ENCODE measurements around the gene TMC3.
"Not testable (repeated sequence)": the region's sequence is repeated elsewhere in the genome, so short reads cannot be mapped to it uniquely, and the experiment has no call there.

Gene TMC3

DNA sequence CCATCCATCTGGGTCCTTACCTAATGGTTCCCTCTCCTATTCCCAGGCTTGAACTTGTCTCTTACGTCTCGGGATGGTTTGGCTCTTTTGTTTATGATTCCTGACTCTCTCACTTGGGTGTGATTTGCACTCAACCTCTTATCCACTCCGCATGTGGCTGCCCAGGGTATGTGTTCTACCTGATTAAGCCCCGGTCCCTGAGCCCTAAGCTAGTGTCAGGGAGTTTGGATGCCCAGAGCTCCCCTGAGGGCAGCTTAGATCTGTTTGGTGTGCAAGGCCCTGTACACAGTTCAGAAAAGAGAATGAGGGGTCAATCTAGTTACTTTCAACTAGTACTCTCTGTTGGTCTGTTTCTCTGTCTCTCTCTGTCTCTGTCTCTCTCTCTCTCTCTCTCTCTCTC lies 34.2 kb downstream of the TMC3 start:
- Mint-ChIP-seq H3K9me3 (no peaks in the 10 kb centered on the region), H3K36me3 (no peaks in the 10 kb centered on the region), H3K27ac (no peak overlapping the region), H3K27me3 (no peaks in the 10 kb centered on the region), H3K4me1 (peaks cover 11% of the 10 kb centered on the region), H3K4me3 (no peak overlapping the region)
- no peak for ATAC-seq

DNA sequence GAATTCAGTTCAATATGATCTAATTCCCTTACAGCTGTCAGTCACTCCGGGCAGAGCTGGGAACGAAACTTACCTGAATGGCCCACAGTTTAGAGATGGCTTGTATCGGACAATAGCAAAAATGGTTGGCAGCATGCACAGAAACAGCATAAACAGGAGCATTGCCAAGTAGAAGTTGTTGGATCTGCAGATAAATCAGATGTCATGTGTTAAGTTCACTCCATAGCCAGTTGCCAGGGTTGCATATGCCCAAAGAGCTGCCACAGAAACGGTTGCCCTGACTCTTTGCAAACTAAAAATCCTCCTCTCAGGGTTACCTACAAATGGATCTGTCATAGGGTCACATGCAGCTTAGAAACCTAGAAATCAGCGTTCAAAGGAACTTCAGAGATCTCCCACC lies 34.7 kb downstream of the TMC3 start:
- Mint-ChIP-seq H3K27ac (no peak overlapping the region), H3K9me3 (no peaks in the 10 kb centered on the region), H3K36me3 (no peaks in the 10 kb centered on the region), H3K4me3 (no peak overlapping the region), H3K27me3 (no peaks in the 10 kb centered on the region), H3K4me1 (peaks cover 11% of the 10 kb centered on the region)
- ATAC-seq, result no peak

DNA sequence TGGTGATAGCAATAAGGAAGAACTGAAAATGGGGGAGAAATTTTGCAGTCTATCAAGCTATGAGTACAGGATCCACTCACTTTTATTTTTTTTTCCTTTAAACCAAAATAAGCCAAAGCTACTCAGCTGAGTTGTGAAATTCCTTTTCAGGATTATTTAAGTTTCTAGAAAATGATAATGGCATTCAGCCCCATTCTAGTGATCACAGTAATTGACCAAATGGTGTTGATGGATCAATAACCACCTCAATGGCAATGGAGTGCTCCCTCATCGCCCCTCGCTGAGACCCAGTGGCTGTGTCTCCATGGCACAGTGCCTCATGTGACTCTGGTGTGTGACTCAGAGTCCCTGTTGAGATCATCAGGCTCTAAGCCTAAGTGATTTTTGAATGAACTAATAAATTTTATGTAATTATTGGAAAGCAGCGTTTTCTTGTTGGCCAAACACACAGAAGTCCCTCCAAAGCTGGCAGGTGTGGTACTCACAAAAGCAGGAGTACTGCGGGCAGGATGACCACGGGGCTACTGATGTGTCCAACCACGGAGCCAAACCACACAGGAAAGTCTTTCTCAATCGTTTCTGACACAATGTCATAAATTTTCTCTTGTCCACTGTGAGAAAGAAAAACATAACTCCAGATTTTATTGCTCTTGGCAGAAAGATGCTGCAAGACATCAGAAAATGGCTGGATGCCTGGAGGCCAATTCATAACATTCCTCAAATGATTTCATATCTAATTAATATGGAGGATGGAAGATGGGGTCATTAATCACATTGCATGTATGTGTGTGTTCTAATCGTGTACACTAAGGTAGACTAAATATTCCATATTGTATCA lies 35.6 kb downstream of the TMC3 start:
- Mint-ChIP-seq H3K4me3 (no peak overlapping the region), H3K27me3 (no peaks in the 10 kb centered on the region), H3K36me3 (no peaks in the 10 kb centered on the region), H3K27ac (no peak overlapping the region), H3K4me1 (peaks cover 11% of the 10 kb centered on the region), H3K9me3 (no peaks in the 10 kb centered on the region)
- no peak for ATAC-seq

DNA sequence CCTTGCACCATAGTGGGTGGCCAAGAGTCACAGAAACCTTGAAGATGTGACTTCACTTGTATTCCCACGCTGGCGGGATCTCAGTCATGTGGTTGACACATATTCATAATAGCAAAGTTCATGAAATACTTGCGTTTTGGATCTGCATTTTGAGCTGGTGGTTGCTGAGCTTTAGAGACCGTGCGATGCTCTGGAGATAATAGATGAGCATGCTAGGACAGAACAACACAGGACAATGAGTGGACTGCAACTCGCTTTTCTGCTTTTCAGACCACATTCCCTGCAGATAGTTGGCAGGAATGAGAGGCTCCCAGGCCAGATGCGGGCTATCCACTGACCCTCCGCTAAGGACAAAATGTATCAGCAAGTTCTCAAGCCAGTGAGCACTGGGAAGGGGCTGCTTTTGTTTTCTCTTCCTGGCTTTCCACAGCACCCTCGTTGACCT lies 36.3 kb downstream of the TMC3 start:
- Mint-ChIP-seq H3K36me3 (no peaks in the 10 kb centered on the region), H3K4me3 (no peak overlapping the region), H3K4me1 (peaks cover 11% of the 10 kb centered on the region), H3K27ac (no peak overlapping the region), H3K9me3 (no peaks in the 10 kb centered on the region), H3K27me3 (no peaks in the 10 kb centered on the region)
- ATAC-seq, result no peak

DNA sequence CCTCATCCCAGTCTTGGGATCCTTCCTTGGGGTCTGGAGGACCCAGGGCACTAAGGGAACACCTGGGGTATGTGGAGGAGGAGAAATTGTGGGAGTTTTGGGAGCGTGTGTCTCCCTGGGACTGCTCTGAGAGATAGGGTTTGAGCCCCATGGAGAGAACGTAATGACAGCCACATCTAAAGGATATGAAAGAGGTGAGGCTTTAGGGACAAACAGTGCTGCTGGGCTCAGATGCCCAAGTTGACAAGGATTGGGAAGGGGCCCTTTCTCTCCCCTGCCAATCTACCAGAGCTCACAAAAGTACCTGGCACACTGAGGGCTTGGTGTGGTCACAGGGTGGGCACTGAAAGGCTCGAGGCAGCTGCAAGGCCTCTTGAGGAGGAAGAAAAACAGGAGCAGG lies 36.8 kb downstream of the TMC3 start:
- ATAC-seq, result no peak
- Mint-ChIP-seq H3K4me1 (peaks cover 11% of the 10 kb centered on the region), H3K27ac (peak overlapping the region; percentile 17)

DNA sequence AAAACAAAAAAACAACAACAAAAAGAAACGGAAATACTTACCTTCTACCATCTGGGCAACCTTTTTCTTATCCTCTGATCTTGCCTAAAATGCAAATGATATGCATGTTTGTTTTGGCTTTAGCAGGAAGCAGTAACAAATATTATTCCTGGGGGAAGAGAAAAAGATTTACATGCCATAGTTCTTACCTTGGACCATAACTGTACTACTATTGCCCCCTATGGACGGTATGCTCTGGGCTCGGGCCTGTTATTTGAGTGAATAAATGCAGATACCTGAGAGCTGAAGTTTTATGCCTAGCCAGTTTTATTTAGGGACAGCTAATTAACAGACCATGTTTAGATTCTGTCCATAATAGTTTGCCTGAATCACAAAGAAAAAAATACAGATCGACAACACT lies 37.4 kb downstream of the TMC3 start:
- H3K36me3 Mint-ChIP-seq, result no peaks in the 10 kb centered on the region
- H3K27me3 Mint-ChIP-seq, result no peaks in the 10 kb centered on the region
- H3K9me3 Mint-ChIP-seq, result no peaks in the 10 kb centered on the region
- no peak overlapping the region for H3K4me3 Mint-ChIP-seq
- H3K4me1 Mint-ChIP-seq, result peaks cover 11% of the 10 kb centered on the region
- peak overlapping the region; percentile 17 for H3K27ac Mint-ChIP-seq
- peak; percentile 73 for ATAC-seq

More for the DNA sequence above, 36.8 kb downstream of the TMC3 start:
- no peaks in the 10 kb centered on the region for H3K9me3 Mint-ChIP-seq
- H3K27me3 Mint-ChIP-seq, result no peaks in the 10 kb centered on the region
- H3K36me3 Mint-ChIP-seq, result no peaks in the 10 kb centered on the region
- no peak overlapping the region for H3K4me3 Mint-ChIP-seq

DNA sequence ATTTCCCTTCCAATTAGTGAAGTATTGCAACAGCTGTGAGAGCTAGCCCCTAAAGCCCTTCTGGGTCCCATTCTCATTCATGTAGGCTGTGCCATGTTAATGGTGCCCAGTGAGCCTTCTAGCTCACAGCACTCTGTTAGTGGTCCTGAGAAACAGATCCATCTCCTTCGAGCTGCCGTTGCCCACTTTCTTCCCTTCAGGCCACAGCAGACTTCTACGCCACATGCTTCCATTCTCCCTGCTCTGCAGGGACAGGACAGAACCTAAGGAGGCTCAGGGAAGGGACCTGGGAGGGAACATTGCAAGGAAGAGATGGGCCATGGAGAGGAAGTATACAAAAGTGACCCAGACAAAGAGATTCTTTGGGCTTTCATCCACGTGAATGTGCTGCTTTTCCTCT lies 38.4 kb downstream of the TMC3 start:
- H3K4me1 Mint-ChIP-seq, result peaks cover 11% of the 10 kb centered on the region
- H3K4me3 Mint-ChIP-seq, result no peak overlapping the region
- no peaks in the 10 kb centered on the region for H3K27me3 Mint-ChIP-seq
- no peak for ATAC-seq
- no peak overlapping the region for H3K27ac Mint-ChIP-seq
- no peaks in the 10 kb centered on the region for H3K9me3 Mint-ChIP-seq
- no peaks in the 10 kb centered on the region for H3K36me3 Mint-ChIP-seq

DNA sequence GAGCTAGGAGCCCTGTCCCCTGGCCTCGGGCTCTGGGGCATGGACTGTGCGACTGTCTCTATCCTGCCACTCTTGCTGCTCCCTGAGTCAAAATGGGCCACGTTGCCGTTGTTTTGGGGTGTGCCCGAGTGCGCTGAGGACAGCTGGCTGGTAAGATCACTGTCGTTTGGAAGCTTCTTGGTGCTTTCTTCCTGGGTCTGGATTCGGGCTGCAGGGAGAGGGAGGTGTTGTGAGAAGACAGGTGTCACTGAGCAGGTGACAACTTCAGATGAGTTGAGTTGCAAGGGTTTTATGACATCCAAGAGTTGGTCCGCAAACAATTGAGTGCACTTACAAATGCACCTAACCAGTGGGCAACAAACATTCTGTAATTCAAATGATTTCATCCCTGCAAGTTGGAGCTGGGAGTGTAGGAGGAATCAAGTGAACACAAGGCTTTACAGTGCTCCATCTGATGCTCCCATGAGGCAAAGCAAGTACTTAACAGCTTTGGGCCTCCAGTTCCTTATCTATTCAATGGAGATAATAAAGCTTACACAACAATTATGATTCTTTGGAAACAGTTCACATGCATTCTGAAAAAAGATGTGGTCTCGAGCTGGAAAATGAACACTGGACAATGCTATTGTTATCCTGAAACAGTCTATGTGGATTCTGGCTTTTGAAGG lies 39.1 kb downstream of the TMC3 start:
- Mint-ChIP-seq H3K9me3 (no peaks in the 10 kb centered on the region), H3K36me3 (no peaks in the 10 kb centered on the region), H3K27ac (peak overlapping the region; percentile 54), H3K4me1 (peaks cover 11% of the 10 kb centered on the region), H3K4me3 (no peak overlapping the region), H3K27me3 (no peaks in the 10 kb centered on the region)
- ATAC-seq, result no peak

DNA sequence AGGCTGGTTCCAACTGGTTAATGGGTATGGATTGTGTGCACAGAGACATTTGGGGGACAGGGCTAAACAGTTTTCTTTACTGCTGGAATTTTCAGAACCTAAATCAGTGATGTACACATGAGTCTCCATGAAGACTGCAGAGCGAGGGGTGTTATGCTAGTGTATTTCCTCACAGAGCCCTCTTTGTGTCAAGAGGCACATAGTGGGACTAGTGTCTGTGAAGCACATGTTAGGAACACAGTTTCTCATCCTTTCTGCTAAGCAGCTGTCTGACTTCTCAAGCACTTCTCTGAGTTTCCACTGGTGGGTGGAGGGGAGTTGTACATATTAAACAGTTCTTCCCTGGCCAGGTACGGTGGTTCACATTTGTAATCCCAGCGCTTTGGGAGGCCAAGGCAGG lies 40.6 kb downstream of the TMC3 start:
- no peak for ATAC-seq
- no peaks in the 10 kb centered on the region for H3K36me3 Mint-ChIP-seq
- H3K4me1 Mint-ChIP-seq, result peaks cover 11% of the 10 kb centered on the region
- no peaks in the 10 kb centered on the region for H3K9me3 Mint-ChIP-seq
- no peaks in the 10 kb centered on the region for H3K27me3 Mint-ChIP-seq
- H3K27ac Mint-ChIP-seq, result peak overlapping the region; percentile 54
- no peak overlapping the region for H3K4me3 Mint-ChIP-seq

DNA sequence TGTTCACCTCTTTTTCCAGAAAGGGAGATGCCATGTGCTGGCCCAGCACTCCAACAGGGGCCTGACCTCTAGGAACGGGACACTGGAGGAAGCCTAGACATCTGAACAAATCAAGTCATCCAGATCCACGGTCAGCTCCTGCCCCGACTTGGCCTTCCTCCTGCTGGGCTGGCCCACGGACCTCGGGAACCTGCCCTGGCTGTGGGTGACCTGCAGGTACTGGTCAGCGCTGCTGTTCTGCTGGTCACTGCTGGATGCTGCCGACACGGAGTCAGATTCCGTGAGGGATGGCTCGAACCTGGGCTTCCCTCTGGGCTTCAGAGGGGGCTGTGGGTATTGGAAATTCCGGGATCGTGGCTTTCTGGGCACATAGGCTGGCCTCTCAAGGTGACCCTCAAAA lies 41.7 kb downstream of the TMC3 start:
- ATAC-seq, result no peak
- Mint-ChIP-seq H3K27ac (no peak overlapping the region), H3K27me3 (no peaks in the 10 kb centered on the region), H3K4me1 (peaks cover 11% of the 10 kb centered on the region), H3K9me3 (no peaks in the 10 kb centered on the region), H3K4me3 (no peak overlapping the region), H3K36me3 (no peaks in the 10 kb centered on the region)

DNA sequence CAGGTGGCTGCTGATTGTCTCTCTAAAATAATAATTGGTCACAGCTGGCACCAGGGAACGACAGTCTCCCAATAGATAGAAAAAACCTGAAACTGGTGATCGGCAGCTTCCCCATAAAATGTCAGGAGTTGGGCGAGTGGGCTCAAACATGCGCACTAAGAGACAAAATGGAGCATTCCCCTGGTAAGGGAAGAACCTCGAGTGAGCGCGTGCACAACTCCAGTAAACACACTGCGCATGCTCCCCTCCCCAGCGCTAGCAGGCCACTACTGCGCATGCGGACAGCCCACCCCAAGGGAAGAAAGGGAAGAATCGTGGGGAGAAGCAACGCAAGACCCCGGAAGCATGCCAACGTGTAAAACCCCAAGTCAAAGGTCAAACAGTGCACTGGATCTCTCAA lies 42.4 kb downstream of the TMC3 start:
- H3K4me3 Mint-ChIP-seq, result no peak overlapping the region
- peaks cover 6% of the 10 kb centered on the region for H3K4me1 Mint-ChIP-seq
- H3K27ac Mint-ChIP-seq, result no peak overlapping the region
- no peaks in the 10 kb centered on the region for H3K36me3 Mint-ChIP-seq
- ATAC-seq, result no peak
- no peaks in the 10 kb centered on the region for H3K9me3 Mint-ChIP-seq
- H3K27me3 Mint-ChIP-seq, result no peaks in the 10 kb centered on the region

DNA sequence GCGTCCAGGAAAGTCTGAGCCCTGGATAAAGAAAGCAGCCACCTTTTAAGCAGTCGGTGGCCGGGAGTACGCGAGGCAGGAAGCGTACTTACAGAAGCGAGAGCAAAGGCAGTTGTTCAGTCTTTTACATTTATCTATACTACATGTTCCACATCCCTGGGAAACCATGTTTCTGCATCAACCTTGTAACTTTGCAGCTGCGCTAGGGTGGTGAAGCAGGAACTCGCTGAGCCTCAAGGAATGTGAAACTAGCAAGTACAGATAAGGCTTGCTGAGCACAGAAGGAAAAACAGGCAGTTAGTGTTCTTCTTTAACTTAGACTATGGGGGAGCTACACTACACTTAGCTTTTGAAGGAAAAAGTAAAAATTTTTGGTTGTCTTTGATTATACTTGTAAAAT lies 42.9 kb downstream of the TMC3 start:
- H3K27me3 Mint-ChIP-seq, result not testable (repeated sequence)

DNA sequence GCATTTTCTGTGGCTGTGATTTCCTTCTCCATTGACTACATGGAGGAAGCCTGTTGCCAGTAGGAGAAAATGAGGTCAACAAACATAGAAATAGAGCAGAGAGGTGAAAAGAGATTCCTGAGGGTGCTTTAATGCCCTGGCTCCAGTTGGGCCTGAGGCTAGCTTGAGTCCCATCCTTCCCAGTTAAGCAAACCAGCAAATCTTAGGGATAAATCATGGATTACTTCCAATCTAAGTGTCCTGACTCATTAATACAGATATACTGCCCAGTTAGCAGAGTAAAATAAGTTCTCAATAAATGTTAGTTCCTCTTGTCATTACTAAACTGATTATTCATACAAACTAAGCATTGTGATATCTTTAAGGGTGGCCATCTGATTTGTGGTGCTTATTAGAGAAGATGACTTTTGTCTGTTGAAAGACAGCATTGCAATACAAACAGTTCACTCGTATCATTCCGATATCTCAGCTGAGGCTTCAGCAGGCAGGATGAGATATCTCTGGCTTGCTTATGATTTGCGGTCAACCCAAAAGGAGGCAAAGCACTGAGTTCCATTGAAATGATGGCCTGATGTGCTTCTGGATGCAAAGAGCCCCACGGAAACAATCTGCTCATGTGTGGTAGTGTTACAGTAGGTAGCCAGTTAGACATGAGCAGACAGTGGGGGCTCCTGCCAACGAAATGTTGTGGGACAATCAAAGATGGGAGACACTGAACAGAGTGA lies 43.5 kb downstream of the TMC3 start:
- Mint-ChIP-seq H3K36me3 (no peaks in the 10 kb centered on the region), H3K4me3 (no peak overlapping the region), H3K27me3 (no peaks in the 10 kb centered on the region), H3K4me1 (no peaks in the 10 kb centered on the region), H3K9me3 (no peaks in the 10 kb centered on the region), H3K27ac (peak overlapping the region; percentile 59)
- ATAC-seq, result no peak

More for the DNA sequence above, 42.9 kb downstream of the TMC3 start:
- not testable (repeated sequence) for H3K36me3 Mint-ChIP-seq, ATAC-seq, H3K27ac Mint-ChIP-seq, H3K4me1 Mint-ChIP-seq, H3K9me3 Mint-ChIP-seq, H3K4me3 Mint-ChIP-seq

DNA sequence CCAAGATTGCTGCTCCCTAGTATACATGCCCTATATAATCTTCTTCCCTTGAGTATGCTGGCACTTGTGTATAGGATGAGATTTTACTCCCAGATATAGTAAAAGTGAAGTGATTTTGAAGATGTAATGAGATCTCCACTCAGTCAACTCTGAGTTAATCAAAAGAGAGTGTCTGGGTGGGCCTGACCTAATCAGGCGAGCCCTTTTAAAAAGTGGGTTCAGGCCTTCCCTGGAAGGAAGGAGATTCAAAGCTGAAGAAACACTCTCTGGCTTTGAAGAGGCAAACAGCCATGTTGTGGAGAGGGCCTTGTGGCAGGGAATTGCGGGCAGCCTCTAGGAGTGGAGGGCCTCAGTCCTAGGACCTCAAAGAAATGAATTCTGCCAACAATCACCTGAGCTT lies 44.6 kb downstream of the TMC3 start:
- H3K4me3 Mint-ChIP-seq, result no peak overlapping the region
- H3K36me3 Mint-ChIP-seq, result no peaks in the 10 kb centered on the region
- no peaks in the 10 kb centered on the region for H3K9me3 Mint-ChIP-seq
- no peak for ATAC-seq
- peak overlapping the region; percentile 59 for H3K27ac Mint-ChIP-seq
- no peaks in the 10 kb centered on the region for H3K27me3 Mint-ChIP-seq
- peaks cover 8% of the 10 kb centered on the region for H3K4me1 Mint-ChIP-seq

DNA sequence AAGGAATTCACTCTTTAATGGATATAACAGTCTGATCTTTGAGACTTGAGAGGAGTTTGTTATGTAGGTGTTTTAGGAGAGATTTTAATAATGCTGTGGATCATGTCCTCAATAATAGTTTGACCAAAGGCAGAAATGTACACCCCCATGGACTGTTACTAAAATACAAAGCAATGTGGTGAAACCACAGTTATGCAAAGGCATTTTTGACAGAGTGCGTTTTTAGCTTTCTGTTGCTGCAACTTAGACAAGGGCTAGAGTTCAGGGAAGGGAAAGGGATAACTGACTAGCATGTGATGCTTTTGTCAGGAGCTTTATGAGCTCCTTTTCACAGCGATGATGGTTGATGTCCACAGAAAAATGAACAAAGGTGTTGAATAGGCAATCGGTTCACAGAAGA lies 46.5 kb downstream of the TMC3 start:
- no peak overlapping the region for H3K4me3 Mint-ChIP-seq

More for the DNA sequence above, 46.5 kb downstream of the TMC3 start:
- H3K27ac Mint-ChIP-seq, result no peak overlapping the region
- peaks cover under 1% of the 10 kb centered on the region for H3K36me3 Mint-ChIP-seq
- no peaks in the 10 kb centered on the region for H3K27me3 Mint-ChIP-seq
- peaks cover 28% of the 10 kb centered on the region for H3K4me1 Mint-ChIP-seq
- no peaks in the 10 kb centered on the region for H3K9me3 Mint-ChIP-seq
- no peak for ATAC-seq

Measured in stimulated activated memory B cell treated with anti-CD40 and anti-IgM and Interleukin-4, amounts not matched to agents 10 μg/mL and 1 μg/mL and 100 μg/mL, for 72 hours (primary cell).